Fibroblast of skin of left quadriceps (primary cell): ENCODE measurements around the gene SPDYE17.
"Not testable (repeated sequence)": the region's sequence is repeated elsewhere in the genome, so short reads cannot be mapped to it uniquely, and the experiment has no call there.

Source experiments
- DNase-seq, 2 experiments: peaks; one replicate each; pipeline ENCODE4 v3.0.0-alpha.2; 2013; ENCODE audit warnings: low read depth in 2 of 2

The SPDYE17 gene

DNA sequence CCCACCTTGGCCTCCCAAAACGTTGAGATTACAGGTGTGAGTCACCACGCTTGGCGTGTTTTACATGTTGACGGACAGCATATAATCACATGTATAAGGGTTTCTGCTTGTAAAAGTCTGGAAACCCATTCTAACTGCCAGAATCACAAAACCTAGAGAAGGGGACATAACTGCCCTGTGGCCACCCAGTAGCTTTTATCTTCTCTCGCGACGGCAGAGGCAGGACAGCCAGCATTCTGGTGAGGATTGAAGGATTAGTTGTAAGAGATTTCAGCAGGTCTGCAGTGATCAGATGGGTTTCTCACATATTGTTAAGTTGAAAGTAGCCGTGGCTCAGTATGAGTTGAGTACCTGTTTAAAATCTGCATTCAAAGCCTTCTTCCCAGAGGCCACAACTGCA lies 59.8 kb downstream of the SPDYE17 start:
- DNase-seq, result not testable (repeated sequence)
